ENCODE data around the gene C10orf67.
A peak's percentile ranks its signal among the peaks of the same experiment; 100 is the strongest.

Gene C10orf67

DNA sequence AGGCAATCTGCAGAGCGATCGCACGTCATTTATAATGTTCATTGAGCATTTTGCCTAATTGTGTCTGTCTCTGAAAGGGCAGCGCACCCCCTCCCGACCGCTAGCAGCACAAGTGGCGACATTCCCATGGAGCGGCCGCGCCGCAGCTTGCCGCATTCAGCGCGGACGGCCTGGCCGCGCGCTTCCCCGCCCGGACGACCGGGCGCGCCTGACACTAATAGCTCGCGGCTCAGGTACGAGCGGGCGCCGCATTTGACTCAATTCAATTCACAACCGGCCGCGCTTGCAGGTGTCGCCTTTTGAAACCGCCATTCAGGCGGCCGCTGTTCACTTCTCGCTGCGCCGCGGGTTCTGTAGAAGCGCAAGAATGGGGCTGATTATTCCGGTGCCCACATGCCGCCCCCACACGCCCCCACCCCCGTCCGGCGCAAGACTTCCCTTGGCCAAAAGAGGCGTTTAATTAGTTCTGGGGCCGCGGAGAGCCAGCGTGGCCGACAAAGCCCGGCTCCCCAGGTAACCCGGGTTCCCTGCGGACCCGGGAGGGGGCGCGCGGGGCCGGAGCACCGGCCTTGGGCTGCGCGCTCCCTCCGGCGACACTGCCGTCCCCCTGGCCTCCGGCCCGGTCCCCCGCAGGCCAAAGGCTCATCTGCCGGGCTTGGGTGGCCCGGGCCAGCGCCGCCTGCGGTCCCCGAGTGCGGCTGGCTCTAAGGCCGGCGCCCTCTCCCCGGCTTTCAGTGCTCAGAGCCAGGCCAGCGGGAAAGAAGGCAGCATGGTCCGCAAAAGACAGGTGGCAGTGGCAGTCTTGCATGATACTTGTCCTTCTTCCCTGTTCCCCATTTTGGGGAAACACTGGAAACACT lies 171.2 kb downstream of the C10orf67 start:
- H3K4me1 ChIP-seq (ENCODE audit: control insufficient read depth in 1 of 2, insufficient read depth in 1 of 2, low read depth in 1 of 2, low read length in 1 of 2), result no peaks in the 10 kb centered on the region
- H3K36me3 ChIP-seq, result no peaks in the 10 kb centered on the region
- no peaks in the 10 kb centered on the region for H3K9me3 ChIP-seq
- H3K27me3 ChIP-seq, result peaks cover 100% of the 10 kb centered on the region
- no peak overlapping the region for H3K27ac ChIP-seq
- TF ChIP-seq, protein P1, sequence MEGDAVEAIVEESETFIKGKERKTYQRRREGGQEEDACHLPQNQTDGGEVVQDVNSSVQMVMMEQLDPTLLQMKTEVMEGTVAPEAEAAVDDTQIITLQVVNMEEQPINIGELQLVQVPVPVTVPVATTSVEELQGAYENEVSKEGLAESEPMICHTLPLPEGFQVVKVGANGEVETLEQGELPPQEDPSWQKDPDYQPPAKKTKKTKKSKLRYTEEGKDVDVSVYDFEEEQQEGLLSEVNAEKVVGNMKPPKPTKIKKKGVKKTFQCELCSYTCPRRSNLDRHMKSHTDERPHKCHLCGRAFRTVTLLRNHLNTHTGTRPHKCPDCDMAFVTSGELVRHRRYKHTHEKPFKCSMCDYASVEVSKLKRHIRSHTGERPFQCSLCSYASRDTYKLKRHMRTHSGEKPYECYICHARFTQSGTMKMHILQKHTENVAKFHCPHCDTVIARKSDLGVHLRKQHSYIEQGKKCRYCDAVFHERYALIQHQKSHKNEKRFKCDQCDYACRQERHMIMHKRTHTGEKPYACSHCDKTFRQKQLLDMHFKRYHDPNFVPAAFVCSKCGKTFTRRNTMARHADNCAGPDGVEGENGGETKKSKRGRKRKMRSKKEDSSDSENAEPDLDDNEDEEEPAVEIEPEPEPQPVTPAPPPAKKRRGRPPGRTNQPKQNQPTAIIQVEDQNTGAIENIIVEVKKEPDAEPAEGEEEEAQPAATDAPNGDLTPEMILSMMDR (IDR thresholded peaks at IDR 0.05), result no peak
- H3K4me3 ChIP-seq (ENCODE audit: low read depth in 1 of 2, low read length in 1 of 2), result no peak overlapping the region

DNA sequence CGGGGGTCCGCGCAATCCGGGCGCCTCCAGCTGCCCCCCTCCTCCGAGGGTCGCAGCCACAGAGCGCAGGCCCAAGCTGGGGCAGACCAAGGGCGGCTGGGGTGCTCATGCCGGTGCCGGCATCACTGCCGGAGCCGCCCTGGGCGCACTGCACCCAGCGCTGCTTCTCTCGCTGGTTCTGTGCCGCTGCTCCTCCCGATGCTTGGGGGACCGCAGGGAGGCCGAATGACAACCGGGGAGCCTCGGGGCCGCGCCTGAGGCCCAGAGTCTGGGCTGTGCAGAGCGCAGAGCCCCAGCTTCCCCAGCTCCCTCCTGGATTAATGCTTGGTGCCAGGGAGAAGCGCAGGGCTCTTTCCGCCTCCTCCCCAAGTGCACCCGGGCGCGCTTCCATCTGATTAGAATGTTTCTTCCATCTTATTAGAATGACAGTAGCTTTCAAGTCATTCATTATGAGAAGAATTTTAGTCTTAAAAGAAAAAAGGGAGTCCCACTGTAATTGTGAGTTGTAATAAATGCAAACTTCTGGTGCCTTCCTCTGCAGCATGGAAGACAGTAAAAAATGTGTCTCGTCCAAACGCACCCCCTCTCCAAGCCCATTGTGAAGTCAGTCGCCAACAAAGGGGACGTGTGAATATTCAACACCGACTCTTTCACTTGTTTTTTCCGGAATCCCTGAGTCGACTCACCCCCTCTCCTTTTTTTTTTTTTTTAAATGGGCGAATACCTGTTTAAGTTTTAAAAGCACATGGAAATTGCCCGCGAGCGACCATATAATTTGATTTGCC lies 172.0 kb downstream of the C10orf67 start:
- Histone ChIP-seq H3K9me3 (no peaks in the 10 kb centered on the region), H3K36me3 (no peaks in the 10 kb centered on the region), H3K4me3 (ENCODE audit: low read depth in 1 of 2, low read length in 1 of 2) (no peak overlapping the region), H3K4me1 (ENCODE audit: control insufficient read depth in 1 of 2, insufficient read depth in 1 of 2, low read depth in 1 of 2, low read length in 1 of 2) (no peaks in the 10 kb centered on the region), H3K27ac (no peak overlapping the region), H3K27me3 (peaks cover 98% of the 10 kb centered on the region)
- TF ChIP-seq, protein P1 (IDR thresholded peaks at IDR 0.05), result no peak

DNA sequence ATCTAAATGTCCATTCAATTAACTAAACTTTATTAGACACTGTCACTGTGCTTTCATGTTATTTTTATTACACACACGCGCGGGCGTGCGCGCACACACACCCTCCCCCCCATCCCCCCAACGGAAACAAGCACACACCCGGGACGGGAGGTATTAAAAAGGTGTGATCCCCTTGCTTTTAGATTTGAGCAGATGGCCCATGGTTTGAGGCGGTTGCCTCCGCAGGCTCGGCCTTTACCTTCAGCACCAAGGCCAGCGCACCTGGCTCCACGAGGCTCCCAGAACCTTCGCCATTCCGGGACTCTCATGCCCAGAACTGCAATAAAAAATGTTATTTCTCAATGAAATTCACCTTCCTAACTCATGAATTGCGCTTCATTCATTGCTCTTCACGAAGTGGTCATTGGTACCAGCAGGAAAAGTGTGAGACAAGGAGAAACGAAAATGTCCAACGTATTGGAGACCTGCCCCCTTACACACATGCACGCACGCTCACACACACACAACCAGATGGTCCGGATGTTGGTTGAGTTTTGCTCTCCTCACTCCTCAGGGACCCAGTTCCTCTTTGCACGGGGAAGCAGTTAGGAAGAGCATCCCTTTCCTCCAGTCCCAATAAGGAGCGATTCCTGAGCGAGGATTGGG lies 173.2 kb downstream of the C10orf67 start:
- Histone ChIP-seq H3K27me3 (peaks cover 97% of the 10 kb centered on the region), H3K36me3 (no peaks in the 10 kb centered on the region), H3K4me3 (ENCODE audit: low read depth in 1 of 2, low read length in 1 of 2) (no peak overlapping the region), H3K4me1 (ENCODE audit: control insufficient read depth in 1 of 2, insufficient read depth in 1 of 2, low read depth in 1 of 2, low read length in 1 of 2) (no peaks in the 10 kb centered on the region), H3K9me3 (no peaks in the 10 kb centered on the region), H3K27ac (no peak overlapping the region)
- TF ChIP-seq, protein P1 (IDR thresholded peaks at IDR 0.05), result no peak

DNA sequence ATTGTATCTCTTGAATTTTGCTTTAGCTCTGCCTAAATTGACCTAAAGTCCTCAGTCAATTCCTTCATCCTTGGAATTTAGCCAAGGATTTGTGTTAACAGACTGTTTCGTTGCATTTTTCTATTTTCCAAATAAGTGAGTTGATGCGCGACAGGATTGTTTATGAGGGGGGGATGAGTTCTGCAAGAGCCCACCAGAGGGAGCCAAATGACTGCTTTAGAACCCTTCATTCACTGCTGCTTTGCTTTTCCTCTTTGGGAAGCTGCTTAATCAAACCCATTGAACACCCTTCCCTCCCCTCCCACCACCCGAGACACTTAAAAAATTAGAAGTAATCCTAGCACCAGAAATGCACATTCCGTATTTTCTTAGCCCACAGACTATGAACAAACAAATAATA lies 186.2 kb downstream of the C10orf67 start:
- H3K9me3 ChIP-seq, result no peaks in the 10 kb centered on the region
- H3K27ac ChIP-seq, result no peak overlapping the region
- TF ChIP-seq, protein P1 (IDR thresholded peaks at IDR 0.05), result peak; percentile 64
- no peak overlapping the region for H3K4me3 ChIP-seq (ENCODE audit: low read depth in 1 of 2, low read length in 1 of 2)
- no peaks in the 10 kb centered on the region for H3K36me3 ChIP-seq
- H3K27me3 ChIP-seq, result peaks cover 52% of the 10 kb centered on the region
- peaks cover 0 to 5% of the 10 kb centered on the region in 2 experiments for H3K4me1 ChIP-seq (ENCODE audit: control insufficient read depth in 1 of 2, insufficient read depth in 1 of 2, low read depth in 1 of 2, low read length in 1 of 2)

DNA sequence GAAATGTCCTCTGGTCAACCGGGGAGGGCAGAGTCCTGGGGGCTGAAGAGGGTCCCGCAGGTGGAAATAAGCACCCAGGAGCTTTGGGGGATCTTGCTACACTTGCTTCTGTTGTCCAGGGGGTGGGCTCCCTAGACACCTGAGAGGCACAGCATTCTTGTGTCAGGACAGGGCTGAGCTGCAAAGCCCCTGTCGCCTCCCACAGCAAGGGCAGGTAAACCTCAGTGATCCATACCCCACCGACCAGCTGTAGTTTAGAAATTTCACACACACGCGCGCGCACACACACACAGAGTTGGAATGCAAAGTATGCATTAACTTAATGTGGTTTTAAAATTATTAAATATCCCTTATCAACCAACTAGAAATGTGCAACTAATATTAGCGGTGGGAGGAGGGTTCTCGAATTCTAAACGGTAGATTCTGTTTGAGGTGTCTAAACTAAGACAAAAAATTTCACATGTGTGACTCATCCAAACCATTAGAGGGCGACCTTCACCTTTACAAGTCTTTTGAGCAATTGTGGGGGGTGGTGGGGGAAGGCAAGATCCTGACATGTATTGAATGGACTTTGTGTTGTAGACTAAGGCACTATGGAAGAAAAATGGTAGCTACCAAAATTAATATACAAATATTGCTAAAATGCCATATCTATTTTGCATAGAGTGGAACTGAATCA lies 186.8 kb downstream of the C10orf67 start:
- Histone ChIP-seq H3K4me1 (ENCODE audit: control insufficient read depth in 1 of 2, insufficient read depth in 1 of 2, low read depth in 1 of 2, low read length in 1 of 2) (peaks cover 0 to 5% of the 10 kb centered on the region in 2 experiments), H3K9me3 (no peaks in the 10 kb centered on the region), H3K4me3 (ENCODE audit: low read depth in 1 of 2, low read length in 1 of 2) (no peak overlapping the region), H3K27me3 (peaks cover 49% of the 10 kb centered on the region), H3K27ac (no peak overlapping the region), H3K36me3 (no peaks in the 10 kb centered on the region)
- TF ChIP-seq, protein P1 (IDR thresholded peaks at IDR 0.05), result no peak

Data from neutrophil (primary cell).